Measurements from ENCODE around the gene GNMT. TPM values are rescaled to one million over a fixed set of nuclear protein-coding genes. Genes with fewer than 3 reads are reported as not detected.

Gene GNMT
- total and polyA plus RNA-seq, 9 of the 15 experiments (the other 6 are each of a cell fraction or from before 2014, with no cell fraction given), result 0.11 to 0.29 (median 0.15) TPM; not detected in 6

- TF ChIP-seq MGA (IDR thresholded peaks at IDR 0.05), result peak; percentile 83
- TF ChIP-seq ZBTB1 (CRISPR knock-in tag; IDR thresholded peaks at IDR 0.05; ENCODE audit: borderline replicate concordance, low read depth), result no peak
- peak; percentile 61 for TF ChIP-seq PHF20 (IDR thresholded peaks at IDR 0.05; ENCODE audit: partially characterized antibody)
- no peak for TF ChIP-seq TGIF2 (CRISPR knock-in tag; IDR thresholded peaks at IDR 0.05)
- 0 out of 2 replicates have a peak, but pooled peaks have one; percentile 18 for TF ChIP-seq MEF2D (tag; conservative IDR thresholded peaks at IDR 0.05; ENCODE audit: low read depth)
- TF ChIP-seq DEAF1 (CRISPR knock-in tag; IDR thresholded peaks at IDR 0.05), result no peak
These were observed 18.4 kb downstream of the GNMT start, which contains the start of gene PEX6 (continued) for GRCh38 chr6:42978839-42979522.

All from K562 (cell line).